HepG2 (cell line): ENCODE measurements around the gene ADCY5. TPM values are rescaled to one million over a fixed set of nuclear protein-coding genes. Genes with fewer than 3 reads are reported as not detected.

Experiments used
- HOXA3 ChIP-seq: sonication (generic); formaldehyde crosslinking; IDR thresholded peaks from 2 replicates; pipeline ENCODE4 v1.5.0; 2020; ENCODE audit warnings: missing genetic modification reagents
- KDM4B ChIP-seq: sonication (generic); formaldehyde crosslinking; IDR thresholded peaks from 2 replicates; pipeline ENCODE4 v1.4.0; 2020; ENCODE audit warnings: missing genetic modification reagents
- MZF1 ChIP-seq: sonication (generic); formaldehyde crosslinking; IDR thresholded peaks from 2 replicates; pipeline ENCODE4 v1.8.1; 2023; ENCODE audit warnings: mild to moderate bottlenecking, missing genetic modification reagents, borderline replicate concordance
- NONO ChIP-seq, 2 experiments: fragments of 450-650 bp in 1 of 2; sonication (generic) in 1 of 2; formaldehyde crosslinking in 1 of 2; IDR thresholded peaks in 1 of 2; conservative IDR thresholded peaks in 1 of 2; 2 replicates each; pipeline versions ENCODE4 v1.6.1 to v1.8.0; 2017 to 2022; ENCODE audit warnings: mild to moderate bottlenecking in 1 of 2, missing genetic modification reagents in 1 of 2, moderate library complexity in 1 of 2
- POGK ChIP-seq: sonication (generic); formaldehyde crosslinking; conservative IDR thresholded peaks from 2 replicates; pipeline ENCODE4 v1.8.0; 2022; ENCODE audit warnings: mild to moderate bottlenecking, moderate library complexity, missing genetic modification reagents
- RFX5 ChIP-seq: IDR thresholded peaks from 2 replicates; pipeline ENCODE4 v1.6.1; 2011; ENCODE audit warnings: low read depth, low read length, improper control_type of control experiment
- ZNF232 ChIP-seq: sonication (generic); formaldehyde crosslinking; IDR thresholded peaks from 2 replicates; pipeline ENCODE4 v1.4.0; 2020; ENCODE audit warnings: missing genetic modification reagents, borderline replicate concordance
- ZNF460 ChIP-seq: sonication (generic); formaldehyde crosslinking; IDR thresholded peaks from 2 replicates; pipeline ENCODE4 v1.5.1; 2020; ENCODE audit warnings: missing genetic modification reagents, mild to moderate bottlenecking, borderline replicate concordance
- ZNF577 ChIP-seq: sonication (generic); formaldehyde crosslinking; IDR thresholded peaks from 2 replicates; pipeline ENCODE4 v1.4.0; 2020; ENCODE audit warnings: mild to moderate bottlenecking, low read depth, missing genetic modification reagents, borderline replicate concordance
- ZNF747 ChIP-seq: sonication (generic); formaldehyde crosslinking; IDR thresholded peaks from 2 replicates; pipeline ENCODE4 v1.8.1; 2023; ENCODE audit warnings: missing genetic modification reagents, mild to moderate bottlenecking, borderline replicate concordance
- polyA plus RNA-seq, 8 experiments: library from polyadenylated mRNA; depleted of rRNA in 3 of 8; stranded (reverse) in 7 of 8; unstranded in 1 of 8; fragments of >200 nt; fragmentation: Illumina TruSeq in 4 of 8; extraction: Trizol in 4 of 8; gene quantifications; 2 replicates each; pipeline versions ENCODE4 v1.2.1 to v1.2.3, GENCODE V29; 2011 to 2016; ENCODE audit warnings: low read depth in 4 of 8, missing spikeins in 1 of 8, mixed read lengths in 1 of 8; ENCODE audit not compliant: insufficient read depth in 1 of 8
- total RNA-seq, 5 experiments: library from RNA; depleted of rRNA; stranded (reverse); fragments of >200 nt; fragmentation: Illumina TruSeq; extraction: Trizol; gene quantifications; 2 replicates each; pipeline ENCODE4 v1.2.3, GENCODE V29; 2016; ENCODE audit warnings: low read depth in 1 of 5
- TF ChIP-seq, protein P1 (sequence below): sonication (generic); formaldehyde crosslinking; conservative IDR thresholded peaks from 2 replicates; pipeline ENCODE4 v1.4.0; 2020; ENCODE audit warnings: mild to moderate bottlenecking, missing genetic modification reagents, moderate library complexity

ADCY5 gene
- total and polyA plus RNA-seq, 2 of the 13 experiments (the other 11 are each of a cell fraction or from before 2014, with no cell fraction given), result not detected

- TF ChIP-seq NONO (IDR thresholded peaks at IDR 0.05) (no peak), NONO (CRISPR knock-in tag; conservative IDR thresholded peaks at IDR 0.05) (no peak), ZNF577 (CRISPR knock-in tag) (no peak), RFX5 (no peak), ZNF747 (CRISPR knock-in tag) (no peak), POGK (CRISPR knock-in tag) (peak; percentile 98), ZNF460 (no peak), ZNF232 (CRISPR knock-in tag) (no peak), MZF1 (no peak), KDM4B (CRISPR knock-in tag) (no peak), HOXA3 (CRISPR knock-in tag) (no peak)
- TF ChIP-seq, protein P1, sequence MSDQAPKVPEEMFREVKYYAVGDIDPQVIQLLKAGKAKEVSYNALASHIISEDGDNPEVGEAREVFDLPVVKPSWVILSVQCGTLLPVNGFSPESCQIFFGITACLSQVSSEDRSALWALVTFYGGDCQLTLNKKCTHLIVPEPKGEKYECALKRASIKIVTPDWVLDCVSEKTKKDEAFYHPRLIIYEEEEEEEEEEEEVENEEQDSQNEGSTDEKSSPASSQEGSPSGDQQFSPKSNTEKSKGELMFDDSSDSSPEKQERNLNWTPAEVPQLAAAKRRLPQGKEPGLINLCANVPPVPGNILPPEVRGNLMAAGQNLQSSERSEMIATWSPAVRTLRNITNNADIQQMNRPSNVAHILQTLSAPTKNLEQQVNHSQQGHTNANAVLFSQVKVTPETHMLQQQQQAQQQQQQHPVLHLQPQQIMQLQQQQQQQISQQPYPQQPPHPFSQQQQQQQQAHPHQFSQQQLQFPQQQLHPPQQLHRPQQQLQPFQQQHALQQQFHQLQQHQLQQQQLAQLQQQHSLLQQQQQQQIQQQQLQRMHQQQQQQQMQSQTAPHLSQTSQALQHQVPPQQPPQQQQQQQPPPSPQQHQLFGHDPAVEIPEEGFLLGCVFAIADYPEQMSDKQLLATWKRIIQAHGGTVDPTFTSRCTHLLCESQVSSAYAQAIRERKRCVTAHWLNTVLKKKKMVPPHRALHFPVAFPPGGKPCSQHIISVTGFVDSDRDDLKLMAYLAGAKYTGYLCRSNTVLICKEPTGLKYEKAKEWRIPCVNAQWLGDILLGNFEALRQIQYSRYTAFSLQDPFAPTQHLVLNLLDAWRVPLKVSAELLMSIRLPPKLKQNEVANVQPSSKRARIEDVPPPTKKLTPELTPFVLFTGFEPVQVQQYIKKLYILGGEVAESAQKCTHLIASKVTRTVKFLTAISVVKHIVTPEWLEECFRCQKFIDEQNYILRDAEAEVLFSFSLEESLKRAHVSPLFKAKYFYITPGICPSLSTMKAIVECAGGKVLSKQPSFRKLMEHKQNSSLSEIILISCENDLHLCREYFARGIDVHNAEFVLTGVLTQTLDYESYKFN, result peak; percentile 25; the same call in 1 of the 2 replicates
Measured at GRCh38 chr3:123432832-123433523, 15.9 kb downstream of the ADCY5 start (continued).
